Ishikawa (cell line): Measurements from ENCODE around the gene ESPN.

Source experiments
- FOXM1 ChIP-seq: IDR thresholded peaks from 2 replicates; pipeline ENCODE4 v1.6.1; 2012; ENCODE audit warnings: low read depth, borderline replicate concordance
- RAD21 ChIP-seq: IDR thresholded peaks from 2 replicates; pipeline ENCODE4 v1.6.1; 2012; ENCODE audit warnings: low read depth
- REST ChIP-seq: IDR thresholded peaks from 2 replicates; pipeline ENCODE4 v1.6.1; 2012; ENCODE audit warnings: low read depth, mild to moderate bottlenecking
- YY1 ChIP-seq: IDR thresholded peaks from 2 replicates; pipeline ENCODE4 v1.6.1; 2012; ENCODE audit warnings: low read depth
- ZBTB7A ChIP-seq: IDR thresholded peaks from 2 replicates; pipeline ENCODE4 v1.6.1; 2012; ENCODE audit warnings: low read depth

GRCh38 chr1:6468729-6469461 lies 44.3 kb downstream of the ESPN start:
- TF ChIP-seq FOXM1 (no peak), REST (no peak), YY1 (no peak), RAD21 (no peak), ZBTB7A (no peak)
